Stimulated activated CD4-positive, alpha-beta T cell treated with anti-CD3 and anti-CD28 coated beads, Interleukin-2, amount 100 ng/mL, for 48 hours (primary cell): ENCODE results near the gene CBX8.
"Not testable (repeated sequence)": the region's sequence is repeated elsewhere in the genome, so short reads cannot be mapped to it uniquely, and the experiment has no call there.

Experiments used
- DNase-seq, 2 donors: peaks; one replicate each; pipeline ENCODE4 v3.0.0-alpha.2; 2020

The CBX8 gene

GRCh38 chr17:79777120-79777893 is 19.6 kb downstream of the CBX8 start:
- DNase-seq = no peak

- DNase-seq = no peak
Measured at GRCh38 chr17:79776376-79777119, 20.3 kb downstream of the CBX8 start.

GRCh38 chr17:79775632-79776031 is 21.2 kb downstream of the CBX8 start:
- no peak for DNase-seq

GRCh38 chr17:79774561-79774975 is 22.3 kb downstream of the CBX8 start:
- no peak for DNase-seq

DNA sequence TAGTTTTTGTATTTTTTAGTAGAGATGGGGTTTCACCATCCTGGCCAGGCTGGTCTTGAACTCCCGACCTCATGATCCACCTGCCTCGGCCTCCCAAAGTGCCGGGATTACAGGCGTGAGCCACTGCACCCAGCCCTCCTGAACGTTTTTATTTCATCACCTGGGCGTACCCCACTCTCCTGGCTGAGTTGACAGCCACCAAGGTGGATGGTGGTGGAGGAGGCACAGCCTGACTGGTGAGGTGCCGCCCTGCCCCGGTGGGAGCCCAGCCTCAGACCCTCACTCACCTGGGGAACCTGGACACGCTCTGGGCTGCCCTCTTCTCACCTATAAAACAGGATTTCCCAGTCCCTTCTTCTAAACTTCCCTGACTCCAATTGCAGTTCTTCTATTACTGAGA is 24.2 kb downstream of the CBX8 start:
- DNase-seq = not testable (repeated sequence)

GRCh38 chr17:79771276-79771675 is 25.6 kb downstream of the CBX8 start:
- DNase-seq = no peak

DNA sequence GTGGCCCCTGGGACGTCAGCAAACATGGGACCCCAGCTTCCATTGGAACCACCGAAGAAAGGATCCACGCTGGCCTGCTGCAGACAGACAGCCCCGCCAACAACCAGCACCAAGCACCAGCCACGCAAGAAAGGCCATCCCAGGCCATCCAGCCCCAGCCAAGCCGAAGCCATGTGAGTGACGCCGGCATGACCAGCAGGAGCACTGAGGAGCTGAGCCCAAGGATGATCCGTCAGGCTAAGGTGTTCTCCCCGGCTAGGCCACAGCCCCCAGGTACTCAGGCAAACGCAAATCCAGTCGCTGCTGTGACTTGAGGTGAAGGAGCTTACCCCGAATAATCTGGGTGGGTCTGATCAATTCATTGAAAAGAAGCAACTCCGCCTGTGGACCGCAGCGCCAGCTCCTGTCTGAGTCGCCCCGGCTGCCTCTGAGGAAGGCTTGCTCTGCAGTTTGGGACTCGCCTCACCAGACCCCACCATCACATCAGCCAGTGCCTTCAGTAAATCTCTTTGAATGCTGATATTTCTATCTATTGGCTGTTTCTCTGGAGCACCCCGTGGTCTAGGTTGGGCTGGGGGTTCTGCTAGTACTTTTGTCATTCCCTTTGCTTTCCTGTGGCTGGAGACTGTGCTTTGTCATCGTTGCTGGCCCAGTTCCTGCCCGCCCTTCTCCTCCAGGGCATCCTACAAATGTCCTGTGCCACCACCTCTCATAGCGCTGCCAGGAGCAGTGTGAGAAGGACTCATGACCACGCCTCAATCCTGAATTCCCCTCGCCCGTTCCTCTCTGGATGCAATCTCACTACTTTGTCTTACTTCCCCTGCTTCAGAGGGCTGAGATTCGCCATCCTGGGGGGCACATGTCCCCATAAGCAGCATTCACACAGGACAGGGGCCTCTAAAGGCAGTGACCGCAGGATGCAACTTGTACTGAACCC is 27.0 kb downstream of the CBX8 start:
- DNase-seq = no peak

DNA sequence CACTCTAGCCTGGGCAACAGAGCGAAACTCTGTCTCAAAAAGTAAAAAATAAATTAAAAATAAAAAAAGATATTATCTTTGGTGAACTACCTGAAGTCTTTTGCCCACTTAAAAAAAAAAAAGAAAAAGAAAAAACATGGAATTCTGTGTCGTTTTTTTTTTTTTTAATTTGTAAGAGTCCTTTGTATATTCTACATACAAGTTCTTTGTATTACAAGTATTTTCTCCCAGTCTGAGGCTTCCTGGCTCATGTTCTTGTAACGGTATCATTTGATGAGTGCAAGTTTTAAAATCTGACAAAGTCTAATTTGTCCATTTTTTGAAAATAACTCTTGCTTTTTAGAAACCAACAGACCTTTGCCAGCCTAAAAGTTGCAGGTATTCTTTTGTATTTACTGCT is 31.2 kb downstream of the CBX8 start:
- DNase-seq = no peak

DNA sequence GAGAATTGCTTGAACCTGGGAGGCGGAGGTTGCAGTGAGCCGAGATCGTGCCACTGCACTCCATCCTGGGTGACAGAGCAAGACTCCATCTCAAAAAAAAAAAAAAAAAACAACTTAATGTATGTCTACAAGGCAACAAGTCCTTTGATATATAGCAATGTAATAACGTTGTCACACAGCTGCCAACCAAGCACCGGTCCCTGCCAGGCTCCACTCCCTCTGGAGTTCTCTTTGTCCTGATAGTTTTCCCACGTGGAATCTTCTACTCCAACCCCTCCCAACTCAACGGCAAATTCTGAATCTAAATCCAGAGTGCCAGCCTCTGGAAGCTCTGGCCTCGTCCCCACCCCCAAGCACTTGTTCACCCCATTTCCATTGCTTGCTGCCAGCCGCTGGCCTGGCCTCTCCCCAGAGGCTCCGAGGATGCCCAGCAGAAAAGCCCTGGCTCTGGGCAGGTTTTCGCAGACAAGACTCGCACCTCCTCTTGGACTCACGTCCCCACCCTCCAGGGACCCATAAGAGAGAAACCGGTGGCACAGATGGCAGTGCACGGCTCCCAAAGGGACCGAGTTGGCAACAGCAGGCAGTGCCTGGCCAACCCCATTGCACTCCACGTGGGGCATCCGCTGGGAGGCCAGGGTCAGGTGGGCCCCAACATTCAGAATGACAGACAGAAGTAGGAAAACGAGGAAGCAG is 34.8 kb downstream of the CBX8 start:
- no peak for DNase-seq

DNA sequence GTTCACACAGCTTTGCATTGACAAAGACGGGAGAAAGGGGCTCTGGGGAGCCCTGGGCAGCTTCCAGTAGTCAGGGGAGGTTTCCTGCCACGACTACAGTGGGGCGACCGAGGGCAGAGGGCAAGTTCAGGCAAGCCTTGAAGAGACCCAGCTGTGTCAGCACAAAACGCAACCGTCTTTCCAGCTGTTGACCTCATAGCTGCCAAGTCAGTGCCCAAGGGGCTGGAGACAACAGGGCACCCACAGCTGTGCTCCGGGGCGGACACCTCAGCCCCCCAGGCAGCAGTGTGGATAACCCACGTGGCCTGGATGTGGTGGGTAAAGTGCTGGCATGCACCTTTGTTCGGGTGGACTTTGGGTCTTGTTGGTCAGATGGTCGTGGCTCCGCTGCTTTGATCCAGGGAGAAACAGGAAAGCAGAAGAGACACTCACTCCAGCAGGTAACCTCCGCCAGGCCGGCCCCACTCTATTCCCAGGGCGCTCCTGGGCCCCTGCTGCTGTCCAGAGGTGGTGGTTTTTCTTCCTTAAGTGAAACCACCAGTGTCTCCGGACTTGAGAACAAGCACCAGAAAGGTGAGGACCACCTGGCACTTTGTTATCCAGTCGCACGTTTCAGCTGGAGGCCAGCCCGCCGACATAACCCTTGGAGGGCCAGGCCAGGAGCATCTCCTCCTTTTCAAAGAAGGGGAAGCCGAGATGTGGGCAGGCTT is 36.5 kb downstream of the CBX8 start:
- DNase-seq = no peak

DNA sequence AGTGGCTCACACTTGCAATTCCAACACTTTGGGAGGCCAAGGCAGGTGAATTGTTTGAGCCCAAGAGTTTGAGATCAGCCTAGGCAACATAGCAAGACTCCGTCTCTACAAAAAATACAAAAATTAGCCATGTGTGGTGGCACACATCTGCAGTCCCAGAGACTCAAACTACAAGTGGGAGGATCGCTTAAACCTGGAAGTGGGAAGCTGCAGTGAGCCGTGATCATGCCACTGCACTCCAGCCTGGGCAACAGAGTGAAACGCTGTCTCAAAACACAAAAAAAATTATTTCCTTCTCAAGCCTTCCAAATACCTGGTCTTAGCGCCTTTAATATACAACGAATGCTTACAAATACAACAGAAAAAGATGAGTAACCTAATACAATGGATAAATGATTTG is 38.6 kb downstream of the CBX8 start:
- no peak for DNase-seq

GRCh38 chr17:79757140-79757745 is 39.6 kb downstream of the CBX8 start:
- no peak for DNase-seq

- no peak for DNase-seq
Measured at GRCh38 chr17:79755591-79755990, 41.3 kb downstream of the CBX8 start.

DNA sequence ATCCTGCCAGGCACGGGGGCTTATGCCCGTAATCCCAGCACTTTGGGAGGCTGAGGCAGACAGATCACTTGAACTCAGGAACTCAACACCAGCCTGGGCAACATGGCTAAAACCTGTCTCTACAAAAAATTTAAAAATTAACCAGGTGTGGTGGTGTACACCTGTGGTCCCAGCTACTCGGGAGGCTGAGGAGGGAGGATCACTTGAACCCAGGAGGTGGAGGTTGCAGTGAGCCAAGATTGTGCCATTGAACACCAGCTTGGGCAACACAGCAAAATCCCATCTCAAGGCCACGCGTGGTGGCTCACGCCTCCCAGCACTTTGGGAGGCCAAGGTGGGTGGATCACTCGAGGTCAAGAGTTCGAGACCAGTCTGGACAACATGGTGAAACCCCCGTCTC is 42.0 kb downstream of the CBX8 start:
- DNase-seq = not testable (repeated sequence)

- DNase-seq = no peak
Measured at GRCh38 chr17:79754370-79754769, 42.5 kb downstream of the CBX8 start.

DNA sequence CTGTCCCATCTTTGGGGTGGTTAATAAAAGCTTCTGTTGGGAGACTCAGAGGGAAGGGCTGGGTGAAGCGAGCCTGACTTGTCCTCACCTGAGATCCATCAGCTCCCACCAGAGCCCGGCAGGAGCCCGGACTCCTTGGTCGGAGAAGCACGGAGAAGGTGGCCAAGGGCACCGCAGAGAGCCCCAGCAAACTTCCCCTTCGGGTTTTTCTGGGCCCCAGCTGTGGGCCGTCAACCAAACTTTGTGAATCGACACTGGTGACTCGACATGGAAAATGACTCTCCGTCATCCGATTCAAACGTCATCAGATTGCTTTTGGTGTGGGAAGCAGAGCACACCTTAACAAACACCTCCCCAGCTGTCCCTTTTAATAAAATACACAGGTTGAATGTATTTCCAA is 44.7 kb downstream of the CBX8 start:
- DNase-seq = peak; percentile 16 to 23

- no peak for DNase-seq
Measured at GRCh38 chr17:79750650-79751545, 46.0 kb downstream of the CBX8 start.

DNA sequence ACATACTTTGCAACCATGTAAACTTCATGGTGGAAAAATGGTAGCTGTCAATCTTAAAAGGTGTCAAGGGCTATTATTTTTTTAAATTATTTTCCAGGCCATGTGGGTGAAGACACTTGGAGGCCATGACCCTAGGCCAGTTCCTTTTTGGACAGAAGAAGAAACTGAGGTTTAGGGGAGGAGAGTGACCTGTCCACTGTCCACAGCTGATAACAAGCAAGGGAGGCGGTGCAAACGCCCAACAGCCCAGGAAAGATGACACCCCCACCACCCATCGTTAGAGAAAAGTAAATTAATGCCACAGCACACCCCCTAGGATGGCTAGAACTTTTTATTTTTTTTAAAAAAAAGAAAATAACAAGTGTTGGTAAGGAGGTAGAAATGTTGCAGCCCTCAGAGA is 46.9 kb downstream of the CBX8 start:
- no peak for DNase-seq

DNA sequence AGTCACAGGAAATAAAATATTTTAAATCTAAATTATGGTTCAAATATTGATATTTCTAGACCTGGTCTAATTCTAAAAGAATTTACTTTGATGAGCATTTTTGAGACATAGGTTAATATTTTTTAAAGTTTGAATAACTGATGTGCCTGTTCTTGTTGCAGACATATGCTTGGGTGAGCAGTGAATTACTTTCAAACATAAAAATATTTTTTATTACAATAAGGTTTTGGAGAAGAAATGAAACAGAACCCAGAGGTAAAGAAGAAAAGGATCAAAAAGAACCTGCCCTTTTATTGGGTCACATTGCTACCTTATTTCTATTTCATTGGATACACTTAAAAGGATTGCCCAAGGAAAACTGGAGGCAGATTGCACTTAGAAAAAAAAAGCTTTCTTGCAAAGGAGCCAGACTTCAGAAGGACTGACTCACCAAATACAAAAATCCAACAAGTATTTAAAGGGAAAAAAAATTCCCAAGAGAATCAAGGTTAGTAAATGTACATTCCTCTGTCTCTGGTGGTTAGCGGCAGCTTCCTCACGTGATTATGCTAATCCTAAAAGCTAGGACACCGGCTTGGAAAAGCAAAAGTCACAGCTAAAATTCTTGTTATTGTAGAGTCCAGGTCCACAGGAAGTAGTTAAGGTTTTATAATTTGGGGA is 47.6 kb downstream of the CBX8 start:
- DNase-seq = no peak
